GM18858 (cell line): Measurements from ENCODE around the gene SGIP1.
A peak's percentile ranks its signal among the peaks of the same experiment; 100 is the strongest.
"Not testable (repeated sequence)": the region's sequence is repeated elsewhere in the genome, so short reads cannot be mapped to it uniquely, and the experiment has no call there.

Experiments
- ATAC-seq: cut with Tn5 transposase; IDR thresholded peaks from one replicate; pipeline ENCODE4 v1.9.1; 2021; ENCODE audit not compliant: unreplicated experiment

The SGIP1 gene

GRCh38 chr1:66758241-66758755 is 224.3 kb downstream of the SGIP1 start:
- peak; percentile 100 for ATAC-seq

GRCh38 chr1:66760506-66760905 is 226.6 kb downstream of the SGIP1 start:
- ATAC-seq, result no peak

- no peak for ATAC-seq
Measured at GRCh38 chr1:66761221-66761620, 227.3 kb downstream of the SGIP1 start.

GRCh38 chr1:66764994-66765578 is 231.1 kb downstream of the SGIP1 start:
- peak; percentile 51 for ATAC-seq

GRCh38 chr1:66767626-66768025 is 233.7 kb downstream of the SGIP1 start:
- ATAC-seq, result no peak

GRCh38 chr1:66768965-66769364 is 235.0 kb downstream of the SGIP1 start:
- no peak for ATAC-seq

- no peak for ATAC-seq
Measured at GRCh38 chr1:66769512-66770229, 235.7 kb downstream of the SGIP1 start.

GRCh38 chr1:66770240-66770639 is 236.3 kb downstream of the SGIP1 start:
- no peak for ATAC-seq

GRCh38 chr1:66770694-66771093 is 236.7 kb downstream of the SGIP1 start:
- ATAC-seq, result no peak

GRCh38 chr1:66773227-66773626 is 239.3 kb downstream of the SGIP1 start:
- ATAC-seq, result no peak

GRCh38 chr1:66774438-66774837 is 240.5 kb downstream of the SGIP1 start:
- ATAC-seq, result no peak

- ATAC-seq, result no peak
Measured at GRCh38 chr1:66775646-66776045, 241.7 kb downstream of the SGIP1 start.

- no peak for ATAC-seq
Measured at GRCh38 chr1:66777831-66778230, 243.9 kb downstream of the SGIP1 start.

- no peak for ATAC-seq
Measured at GRCh38 chr1:66778266-66778665, 244.3 kb downstream of the SGIP1 start.

GRCh38 chr1:66778969-66779368 is 245.0 kb downstream of the SGIP1 start:
- no peak for ATAC-seq

- no peak for ATAC-seq
Measured at GRCh38 chr1:66779475-66780078, 245.6 kb downstream of the SGIP1 start.

GRCh38 chr1:66785800-66786199 is 251.8 kb downstream of the SGIP1 start:
- not testable (repeated sequence) for ATAC-seq

GRCh38 chr1:66787641-66788040 is 253.7 kb downstream of the SGIP1 start:
- ATAC-seq, result no peak

GRCh38 chr1:66788231-66788939 is 254.4 kb downstream of the SGIP1 start:
- peak; percentile 91 for ATAC-seq

- no peak for ATAC-seq
Measured at GRCh38 chr1:66791621-66792610, 258.0 kb downstream of the SGIP1 start.
